Measurements from ENCODE around the gene BEAN1. TPM values are rescaled to one million over a fixed set of nuclear protein-coding genes. Genes with fewer than 3 reads are reported as not detected.

BEAN1 gene, protein sequence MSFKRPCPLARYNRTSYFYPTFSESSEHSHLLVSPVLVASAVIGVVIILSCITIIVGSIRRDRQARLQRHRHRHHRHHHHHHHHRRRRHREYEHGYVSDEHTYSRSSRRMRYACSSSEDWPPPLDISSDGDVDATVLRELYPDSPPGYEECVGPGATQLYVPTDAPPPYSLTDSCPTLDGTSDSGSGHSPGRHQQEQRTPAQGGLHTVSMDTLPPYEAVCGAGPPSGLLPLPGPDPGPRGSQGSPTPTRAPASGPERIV
- total RNA-seq, result 3.1 to 4.1 TPM (median 3.7 TPM) in 3 replicates
- long read RNA-seq, partial matches to known transcripts, result 1 of 6 reads
- long read RNA-seq, other reads (novel, unspliced or antisense), result 5 of 6 reads

DNA sequence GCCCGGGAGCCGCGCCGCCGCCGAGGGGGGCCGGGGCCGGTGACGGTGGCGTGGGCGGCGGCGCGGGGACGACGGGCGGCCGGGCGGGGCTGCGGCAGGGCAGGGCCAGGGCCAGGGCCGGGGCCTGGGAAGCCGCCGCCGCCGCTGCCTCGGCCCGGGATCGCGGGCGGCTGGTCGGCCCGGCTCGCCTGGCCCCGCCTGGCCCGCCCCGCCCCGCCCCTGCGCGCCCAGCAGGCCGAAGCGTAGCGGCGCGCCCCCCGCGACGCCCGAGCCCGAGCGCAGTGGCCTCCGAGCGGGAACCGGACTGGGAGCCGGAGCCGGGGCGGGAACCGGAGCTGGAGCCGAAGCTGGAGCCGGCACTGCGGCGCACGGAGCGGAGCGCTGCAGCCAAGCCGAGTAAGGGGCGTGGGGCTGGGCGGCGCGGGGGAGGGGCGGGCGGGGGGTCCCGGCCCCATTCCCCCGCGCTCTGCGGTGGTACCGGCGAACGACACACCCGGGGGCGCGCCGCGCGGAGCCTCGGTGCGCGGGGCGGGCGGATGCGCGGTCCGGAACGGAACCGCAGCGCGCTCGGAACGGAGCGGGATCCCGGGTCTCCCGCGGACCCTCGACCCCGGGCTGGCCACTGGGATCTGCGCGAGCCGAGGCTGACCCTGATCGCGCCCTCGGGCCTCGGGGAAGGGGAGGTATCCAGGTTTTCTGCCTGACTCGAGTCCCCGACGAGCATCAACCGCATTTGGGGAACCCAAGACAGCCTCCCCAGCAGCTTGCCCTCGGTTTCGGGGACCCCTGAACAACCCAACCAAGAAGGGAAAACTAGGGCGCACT lies at the start of gene BEAN1:
BEAN1 (plus strand) TSS at position 260 of the 825 bp plus-strand sequence. CDS start 10,382 bp downstream, outside the sequence.
- Mint-ChIP-seq H3K4me3 (ENCODE audit: unreplicated experiment) (peak within 1 kb of the TSS; percentile 63), H3K27ac (ENCODE audit: unreplicated experiment) (no peak within 1 kb of the TSS), H3K27me3 (ENCODE audit: low read depth) (peaks cover 9% of the 10 kb centered on the region), H3K36me3 (ENCODE audit: low read depth) (peaks cover 2% of the 10 kb centered on the region), H3K9me3 (ENCODE audit: low read depth) (no peaks in the 10 kb centered on the region), H3K4me1 (ENCODE audit: low read depth) (peaks cover 3% of the 10 kb centered on the region)
- no peak for DNase-seq (ENCODE audit: low spot score)
- TF ChIP-seq, protein P1, sequence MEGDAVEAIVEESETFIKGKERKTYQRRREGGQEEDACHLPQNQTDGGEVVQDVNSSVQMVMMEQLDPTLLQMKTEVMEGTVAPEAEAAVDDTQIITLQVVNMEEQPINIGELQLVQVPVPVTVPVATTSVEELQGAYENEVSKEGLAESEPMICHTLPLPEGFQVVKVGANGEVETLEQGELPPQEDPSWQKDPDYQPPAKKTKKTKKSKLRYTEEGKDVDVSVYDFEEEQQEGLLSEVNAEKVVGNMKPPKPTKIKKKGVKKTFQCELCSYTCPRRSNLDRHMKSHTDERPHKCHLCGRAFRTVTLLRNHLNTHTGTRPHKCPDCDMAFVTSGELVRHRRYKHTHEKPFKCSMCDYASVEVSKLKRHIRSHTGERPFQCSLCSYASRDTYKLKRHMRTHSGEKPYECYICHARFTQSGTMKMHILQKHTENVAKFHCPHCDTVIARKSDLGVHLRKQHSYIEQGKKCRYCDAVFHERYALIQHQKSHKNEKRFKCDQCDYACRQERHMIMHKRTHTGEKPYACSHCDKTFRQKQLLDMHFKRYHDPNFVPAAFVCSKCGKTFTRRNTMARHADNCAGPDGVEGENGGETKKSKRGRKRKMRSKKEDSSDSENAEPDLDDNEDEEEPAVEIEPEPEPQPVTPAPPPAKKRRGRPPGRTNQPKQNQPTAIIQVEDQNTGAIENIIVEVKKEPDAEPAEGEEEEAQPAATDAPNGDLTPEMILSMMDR (IDR thresholded peaks at IDR 0.05), result no peak

DNA sequence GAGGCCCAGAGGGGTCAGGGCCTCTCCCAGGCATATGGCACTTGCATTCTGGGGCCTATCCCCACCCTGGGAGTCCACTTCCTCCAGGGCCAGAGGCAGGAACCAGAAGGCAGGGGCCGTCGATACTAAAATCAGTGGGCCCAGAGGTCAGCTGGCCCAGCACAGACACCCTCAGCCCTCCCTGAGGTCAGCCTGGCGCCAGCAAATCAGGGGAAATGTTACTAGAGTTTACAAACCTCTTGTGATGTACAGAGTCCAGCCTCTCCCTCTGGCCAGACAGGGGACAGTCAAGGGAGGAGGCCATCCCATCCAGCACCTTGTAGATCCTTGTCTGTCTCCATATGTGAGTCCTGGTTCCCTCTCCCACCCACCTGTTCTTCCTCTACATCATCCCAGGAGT lies 49.8 kb upstream of the BEAN1 start:
- H3K27me3 Mint-ChIP-seq (ENCODE audit: low read depth), result no peaks in the 10 kb centered on the region
- TF ChIP-seq, protein P1 (IDR thresholded peaks at IDR 0.05), result no peak
- no peaks in the 10 kb centered on the region for H3K36me3 Mint-ChIP-seq (ENCODE audit: low read depth)
- H3K4me3 Mint-ChIP-seq (ENCODE audit: unreplicated experiment), result no peak overlapping the region
- H3K4me1 Mint-ChIP-seq (ENCODE audit: low read depth), result peaks cover 6% of the 10 kb centered on the region
- no peak for DNase-seq (ENCODE audit: low spot score)
- H3K9me3 Mint-ChIP-seq (ENCODE audit: low read depth), result peaks cover 6% of the 10 kb centered on the region
- H3K27ac Mint-ChIP-seq (ENCODE audit: unreplicated experiment), result no peak overlapping the region

DNA sequence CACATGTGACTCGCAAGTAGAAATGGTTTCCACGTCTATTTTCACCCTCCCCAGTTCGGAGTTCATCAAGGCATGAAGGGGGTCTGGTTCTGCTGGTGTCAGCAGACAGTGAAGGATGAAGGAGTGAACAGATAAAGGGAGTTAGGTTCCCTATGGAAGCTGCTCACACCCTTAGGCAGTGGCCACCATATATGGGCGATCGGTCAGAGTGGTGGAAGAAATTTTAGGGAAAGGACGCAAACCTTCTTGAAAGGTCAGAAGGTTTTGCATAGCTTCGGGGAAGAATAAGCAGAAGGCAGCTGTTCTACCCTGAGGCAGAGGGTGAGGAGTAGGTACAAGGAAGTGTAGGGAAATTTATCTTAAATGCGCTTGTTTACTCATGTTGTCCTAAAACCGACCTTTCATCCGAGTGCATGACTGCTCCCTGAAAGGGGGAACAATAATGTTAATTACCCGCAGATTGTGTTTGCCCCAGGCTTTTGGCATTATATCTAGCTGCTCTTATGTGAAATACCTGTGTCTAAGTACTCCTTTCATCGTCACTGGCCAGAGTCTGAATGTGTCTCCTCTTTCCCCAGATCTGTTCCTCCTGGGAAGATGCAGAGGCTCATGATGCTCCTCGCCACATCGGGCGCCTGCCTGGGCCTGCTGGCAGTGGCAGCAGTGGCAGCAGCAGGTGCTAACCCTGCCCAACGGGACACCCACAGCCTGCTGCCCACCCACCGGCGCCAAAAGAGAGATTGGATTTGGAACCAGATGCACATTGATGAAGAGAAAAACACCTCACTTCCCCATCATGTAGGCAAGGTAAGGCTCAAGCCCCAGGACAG lies 48.1 kb upstream of the BEAN1 start:
- Mint-ChIP-seq H3K4me1 (ENCODE audit: low read depth) (peaks cover 21% of the 10 kb centered on the region), H3K36me3 (ENCODE audit: low read depth) (no peaks in the 10 kb centered on the region), H3K9me3 (ENCODE audit: low read depth) (peaks cover 6% of the 10 kb centered on the region), H3K27me3 (ENCODE audit: low read depth) (no peaks in the 10 kb centered on the region), H3K4me3 (ENCODE audit: unreplicated experiment) (no peak overlapping the region), H3K27ac (ENCODE audit: unreplicated experiment) (no peak overlapping the region)
- no peak for DNase-seq (ENCODE audit: low spot score)
- TF ChIP-seq, protein P1 (IDR thresholded peaks at IDR 0.05), result no peak

DNA sequence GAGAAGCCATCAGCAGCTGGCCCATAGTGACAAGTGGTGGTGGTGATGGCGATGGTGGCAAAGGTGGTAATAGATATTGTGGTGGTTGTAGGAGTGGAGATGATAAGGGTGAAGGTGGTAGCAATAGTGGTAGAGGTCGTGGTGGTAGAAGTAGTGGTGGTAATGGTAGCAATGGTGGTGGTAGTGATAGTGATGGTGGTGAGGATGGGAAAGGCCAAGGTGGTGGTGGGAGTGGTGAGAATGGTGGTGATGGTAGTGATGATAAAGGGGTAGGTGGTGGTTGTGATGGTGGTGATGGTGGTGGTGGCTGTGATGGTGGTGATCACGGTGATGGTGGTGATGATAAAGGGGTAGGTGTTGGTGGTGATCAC lies 47.5 kb upstream of the BEAN1 start:
- Mint-ChIP-seq H3K36me3 (ENCODE audit: low read depth) (no peaks in the 10 kb centered on the region), H3K4me1 (ENCODE audit: low read depth) (peaks cover 21% of the 10 kb centered on the region), H3K4me3 (ENCODE audit: unreplicated experiment) (no peak overlapping the region), H3K27me3 (ENCODE audit: low read depth) (no peaks in the 10 kb centered on the region), H3K27ac (ENCODE audit: unreplicated experiment) (no peak overlapping the region), H3K9me3 (ENCODE audit: low read depth) (peaks cover 6% of the 10 kb centered on the region)
- DNase-seq (ENCODE audit: low spot score), result no peak
- TF ChIP-seq, protein P1 (IDR thresholded peaks at IDR 0.05), result no peak

DNA sequence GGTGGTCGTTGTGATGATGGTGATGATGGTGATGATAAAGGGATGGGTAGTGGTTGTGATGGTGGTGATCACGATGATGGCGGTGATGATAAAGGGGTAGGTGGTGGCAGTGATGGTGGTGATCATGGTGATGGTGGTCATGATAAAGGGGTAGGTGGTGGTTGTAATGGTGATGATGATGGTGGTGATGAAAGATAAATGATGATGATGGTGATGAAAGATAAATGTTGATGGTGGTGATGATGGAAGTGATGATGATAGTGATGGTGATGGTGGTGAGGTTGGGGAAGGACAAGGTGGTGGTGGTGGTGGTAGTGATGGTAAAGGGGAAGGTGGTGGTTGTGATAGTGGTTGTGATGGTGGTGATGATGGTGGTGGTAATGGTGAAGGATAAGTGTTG lies 46.7 kb upstream of the BEAN1 start:
- Mint-ChIP-seq H3K9me3 (ENCODE audit: low read depth) (peaks cover 6% of the 10 kb centered on the region), H3K4me1 (ENCODE audit: low read depth) (peaks cover 21% of the 10 kb centered on the region), H3K4me3 (ENCODE audit: unreplicated experiment) (no peak overlapping the region), H3K27ac (ENCODE audit: unreplicated experiment) (no peak overlapping the region), H3K36me3 (ENCODE audit: low read depth) (no peaks in the 10 kb centered on the region), H3K27me3 (ENCODE audit: low read depth) (no peaks in the 10 kb centered on the region)
- no peak for DNase-seq (ENCODE audit: low spot score)
- TF ChIP-seq, protein P1 (IDR thresholded peaks at IDR 0.05), result no peak

Data from chondrocyte (in vitro differentiated cells).